Mesenchymal stem cell (in vitro differentiated cells and primary cell): ENCODE measurements around the gene PRKG1.
A peak's percentile ranks its signal among the peaks of the same experiment; 100 is the strongest.

ENCODE experiments used
- DNase-seq: peaks from one replicate; pipeline ENCODE4 v3.0.0-alpha.2; 2013
- H2AFZ ChIP-seq: one replicate; pipeline ENCODE4 v1.6.1; 2013; ENCODE audit warnings: low read depth, mild to moderate bottlenecking, control low read depth, inconsistent platforms, low read length, moderate library complexity
- H2AK5ac ChIP-seq: 2 replicates; pipeline ENCODE4 v1.6.1; 2013; ENCODE audit warnings: low read length, moderate library complexity, mild to moderate bottlenecking, inconsistent platforms; ENCODE audit not compliant: severe bottlenecking
- H2BK120ac ChIP-seq: one replicate; pipeline ENCODE4 v1.6.1; 2013; ENCODE audit warnings: low read depth, mild to moderate bottlenecking, inconsistent platforms, low read length, moderate library complexity
- H2BK12ac ChIP-seq, 2 experiments: one replicate each; pipeline ENCODE4 v1.6.1; 2013; ENCODE audit warnings: inconsistent platforms in 2 of 2, low read length in 2 of 2, mild to moderate bottlenecking in 2 of 2, moderate library complexity in 2 of 2, control low read depth in 1 of 2
- H2BK15ac ChIP-seq: one replicate; pipeline ENCODE4 v1.6.1; 2013; ENCODE audit warnings: mild to moderate bottlenecking, low read depth, inconsistent platforms; ENCODE audit not compliant: poor library complexity, severe bottlenecking
- H2BK5ac ChIP-seq: 2 replicates; pipeline ENCODE4 v1.6.1; 2013; ENCODE audit warnings: low read depth, mild to moderate bottlenecking, low read length, control low read depth, inconsistent platforms; ENCODE audit not compliant: poor library complexity, severe bottlenecking
- H3K14ac ChIP-seq, 2 experiments: one replicate each; pipeline ENCODE4 v1.6.1; 2013; ENCODE audit warnings: inconsistent platforms in 2 of 2, low read length in 2 of 2, control low read depth in 1 of 2, mild to moderate bottlenecking in 1 of 2, moderate library complexity in 1 of 2
- H3K18ac ChIP-seq, 2 experiments: one replicate each; pipeline ENCODE4 v1.6.1; 2013; ENCODE audit warnings: inconsistent platforms in 2 of 2, low read length in 2 of 2, control low read depth in 1 of 2, low read depth in 1 of 2, mild to moderate bottlenecking in 1 of 2
- H3K23ac ChIP-seq, 2 experiments: one replicate each; pipeline ENCODE4 v1.6.1; 2013; ENCODE audit warnings: inconsistent platforms in 2 of 2, low read length in 2 of 2, mild to moderate bottlenecking in 2 of 2, moderate library complexity in 2 of 2, control low read depth in 1 of 2
- H3K27ac ChIP-seq: 2 replicates; pipeline ENCODE4 v1.5.1; 2013; ENCODE audit warnings: mild to moderate bottlenecking, moderate library complexity, low read length, control low read depth, inconsistent platforms; ENCODE audit not compliant: poor library complexity, severe bottlenecking
- H3K27me3 ChIP-seq, 2 experiments: 2 replicates each; pipeline versions ENCODE4 v1.6.1 to v1.7.0; 2013; ENCODE audit warnings: low read length in 2 of 2, mild to moderate bottlenecking in 2 of 2, moderate library complexity in 2 of 2, control low read depth in 1 of 2, inconsistent platforms in 1 of 2; ENCODE audit not compliant: control insufficient read depth in 1 of 2, insufficient read depth in 1 of 2
- H3K36me3 ChIP-seq, 2 experiments: 2 replicates each; pipeline versions ENCODE4 v1.6.1 to v1.7.0; 2013; ENCODE audit warnings: low read length in 2 of 2, control low read depth in 1 of 2, inconsistent platforms in 1 of 2, low read depth in 1 of 2, mild to moderate bottlenecking in 1 of 2; ENCODE audit not compliant: insufficient read depth in 2 of 2, control insufficient read depth in 1 of 2
- H3K4ac ChIP-seq, 2 experiments: one replicate each; pipeline ENCODE4 v1.6.1; 2013; ENCODE audit warnings: inconsistent platforms in 2 of 2, low read length in 2 of 2, mild to moderate bottlenecking in 2 of 2, moderate library complexity in 2 of 2, control low read depth in 1 of 2, low read depth in 1 of 2
- H3K4me1 ChIP-seq: 2 replicates; pipeline ENCODE4 v1.6.1; 2013; ENCODE audit warnings: low read depth, low read length, control low read depth; ENCODE audit not compliant: control insufficient read depth, insufficient read depth
- H3K4me2 ChIP-seq: 2 replicates; pipeline ENCODE4 v1.6.1; 2013; ENCODE audit warnings: low read length, mild to moderate bottlenecking, inconsistent platforms; ENCODE audit not compliant: poor library complexity, severe bottlenecking
- H3K4me3 ChIP-seq, 2 experiments: 2 replicates each; pipeline versions ENCODE4 v1.5.1 to v1.7.0; 2013; ENCODE audit warnings: low read length in 2 of 2, mild to moderate bottlenecking in 2 of 2, control low read depth in 1 of 2, low read depth in 1 of 2; ENCODE audit not compliant: insufficient read depth in 1 of 2
- H3K79me1 ChIP-seq: replicated peaks from 2 replicates; pipeline ENCODE4 v1.6.1; 2013; ENCODE audit warnings: mild to moderate bottlenecking, control low read depth, low read length, inconsistent platforms; ENCODE audit not compliant: poor library complexity, severe bottlenecking
- H3K9ac ChIP-seq: 2 replicates; pipeline ENCODE4 v1.7.0; 2013; ENCODE audit warnings: mild to moderate bottlenecking, low read length, moderate library complexity
- H3K9me3 ChIP-seq: 2 replicates; pipeline ENCODE4 v1.7.0; 2013; ENCODE audit warnings: mild to moderate bottlenecking, low read length; ENCODE audit not compliant: control insufficient read depth
- H4K8ac ChIP-seq: one replicate; pipeline ENCODE4 v1.6.1; 2013; ENCODE audit warnings: inconsistent platforms, mild to moderate bottlenecking, low read length, moderate library complexity
- H4K91ac ChIP-seq: one replicate; pipeline ENCODE4 v1.6.1; 2013; ENCODE audit warnings: mild to moderate bottlenecking, low read length, inconsistent platforms
- WGBS: methylation state at CpG from one replicate; pipeline ENCODE4 v1.1.7; 2013; ENCODE audit warnings: mixed read lengths; 5-methylcytosine and 5-hydroxymethylcytosine counted together

PRKG1 gene

GRCh38 chr10:52143338-52143737 is 1069.1 kb downstream of the PRKG1 start:
- H3K27me3 ChIP-seq, result no peaks in the 10 kb centered on the region
- H3K9me3 ChIP-seq, result no peaks in the 10 kb centered on the region
- no peak overlapping the region for H2BK120ac ChIP-seq
- no peak overlapping the region for H3K9ac ChIP-seq
- no peak overlapping the region for H3K4me2 ChIP-seq
- no peak overlapping the region for H3K18ac ChIP-seq
- no peaks in the 10 kb centered on the region for H3K79me1 ChIP-seq
- no peak overlapping the region for H3K23ac ChIP-seq
- H3K4ac ChIP-seq, result no peak overlapping the region
- H3K4me1 ChIP-seq, result no peaks in the 10 kb centered on the region
- no peak overlapping the region for H4K8ac ChIP-seq
- H2AFZ ChIP-seq, result no peak overlapping the region
- H3K4me3 ChIP-seq, result no peak overlapping the region
- H2BK5ac ChIP-seq, result no peak overlapping the region
- no peak overlapping the region for H3K14ac ChIP-seq
- H2AK5ac ChIP-seq, result no peak overlapping the region
- WGBS, result 67% methylated on average over 1 of the region's 1 CpG
- no peak overlapping the region for H4K91ac ChIP-seq
- H2BK15ac ChIP-seq, result no peak overlapping the region
- H2BK12ac ChIP-seq, result no peak overlapping the region
- no peak overlapping the region for H3K27ac ChIP-seq
- peaks cover 0 to 3% of the 10 kb centered on the region in 2 experiments for H3K36me3 ChIP-seq
- no peak for DNase-seq

- Histone ChIP-seq H2BK5ac (no peak overlapping the region), H3K9ac (no peak overlapping the region), H4K8ac (no peak overlapping the region)
Measured at GRCh38 chr10:52145636-52146035, 1071.3 kb downstream of the PRKG1 start.

GRCh38 chr10:52146766-52147165 is 1072.5 kb downstream of the PRKG1 start:
- no peak overlapping the region for H2BK12ac ChIP-seq
- H2BK120ac ChIP-seq, result no peak overlapping the region
- H3K27me3 ChIP-seq, result no peaks in the 10 kb centered on the region
- no peak overlapping the region for H3K14ac ChIP-seq
- no peaks in the 10 kb centered on the region for H3K9me3 ChIP-seq
- no peak overlapping the region for H2AFZ ChIP-seq
- H3K18ac ChIP-seq, result no peak overlapping the region
- no peak overlapping the region for H3K27ac ChIP-seq
- no peaks in the 10 kb centered on the region for H3K4me1 ChIP-seq
- no peak overlapping the region for H2BK15ac ChIP-seq
- no peak overlapping the region for H4K91ac ChIP-seq
- WGBS, result 80% methylated on average over 2 of the region's 2 CpGs
- no peaks in the 10 kb centered on the region for H3K36me3 ChIP-seq
- H3K4me2 ChIP-seq, result no peak overlapping the region
- no peak overlapping the region for H3K23ac ChIP-seq
- no peak overlapping the region for H2BK5ac ChIP-seq
- H3K79me1 ChIP-seq, result no peaks in the 10 kb centered on the region
- DNase-seq, result peak; percentile 1
- no peak overlapping the region for H3K4me3 ChIP-seq
- H4K8ac ChIP-seq, result no peak overlapping the region
- no peak overlapping the region for H3K9ac ChIP-seq
- H3K4ac ChIP-seq, result no peak overlapping the region
- H2AK5ac ChIP-seq, result no peak overlapping the region

More at GRCh38 chr10:52145636-52146035, 1071.3 kb downstream of the PRKG1 start:
- no peak overlapping the region for H3K23ac ChIP-seq
- no CpG with 5 or more reads among the region's 1 CpG for WGBS
- H2BK120ac ChIP-seq, result no peak overlapping the region
- H3K36me3 ChIP-seq, result no peaks in the 10 kb centered on the region
- no peak for DNase-seq
- H2AK5ac ChIP-seq, result no peak overlapping the region
- no peaks in the 10 kb centered on the region for H3K27me3 ChIP-seq
- no peak overlapping the region for H3K4ac ChIP-seq
- H4K91ac ChIP-seq, result no peak overlapping the region
- H3K9me3 ChIP-seq, result no peaks in the 10 kb centered on the region
- no peak overlapping the region for H3K18ac ChIP-seq
- no peak overlapping the region for H3K27ac ChIP-seq
- no peaks in the 10 kb centered on the region for H3K4me1 ChIP-seq
- no peak overlapping the region for H3K14ac ChIP-seq
- no peak overlapping the region for H3K4me2 ChIP-seq
- H3K4me3 ChIP-seq, result no peak overlapping the region
- no peak overlapping the region for H2BK12ac ChIP-seq
- no peak overlapping the region for H2BK15ac ChIP-seq
- no peak overlapping the region for H2AFZ ChIP-seq
- H3K79me1 ChIP-seq, result no peaks in the 10 kb centered on the region

GRCh38 chr10:52170776-52171175 is 1096.5 kb downstream of the PRKG1 start:
- no peak overlapping the region for H3K4ac ChIP-seq
- no peak overlapping the region for H3K18ac ChIP-seq
- no peak overlapping the region for H2BK120ac ChIP-seq

More at GRCh38 chr10:52170776-52171175, 1096.5 kb downstream of the PRKG1 start:
- no peak overlapping the region for H4K91ac ChIP-seq
- 84% methylated on average over 4 of the region's 4 CpGs for WGBS
- H3K9me3 ChIP-seq, result peaks cover 9% of the 10 kb centered on the region
- H3K23ac ChIP-seq, result no peak overlapping the region
- H2AFZ ChIP-seq, result no peak overlapping the region
- no peak overlapping the region for H3K4me3 ChIP-seq
- no peaks in the 10 kb centered on the region for H3K27me3 ChIP-seq
- no peak overlapping the region for H2BK5ac ChIP-seq
- no peaks in the 10 kb centered on the region for H3K4me1 ChIP-seq
- no peak overlapping the region for H3K4me2 ChIP-seq
- H2BK15ac ChIP-seq, result no peak overlapping the region
- H3K79me1 ChIP-seq, result no peaks in the 10 kb centered on the region
- no peak overlapping the region for H2AK5ac ChIP-seq
- no peak overlapping the region for H3K27ac ChIP-seq
- DNase-seq, result no peak
- no peak overlapping the region for H2BK12ac ChIP-seq
- no peak overlapping the region for H4K8ac ChIP-seq
- H3K36me3 ChIP-seq, result no peaks in the 10 kb centered on the region
- no peak overlapping the region for H3K9ac ChIP-seq
- no peak overlapping the region for H3K14ac ChIP-seq
